ENCODE measurements around the gene F7.

DNA sequence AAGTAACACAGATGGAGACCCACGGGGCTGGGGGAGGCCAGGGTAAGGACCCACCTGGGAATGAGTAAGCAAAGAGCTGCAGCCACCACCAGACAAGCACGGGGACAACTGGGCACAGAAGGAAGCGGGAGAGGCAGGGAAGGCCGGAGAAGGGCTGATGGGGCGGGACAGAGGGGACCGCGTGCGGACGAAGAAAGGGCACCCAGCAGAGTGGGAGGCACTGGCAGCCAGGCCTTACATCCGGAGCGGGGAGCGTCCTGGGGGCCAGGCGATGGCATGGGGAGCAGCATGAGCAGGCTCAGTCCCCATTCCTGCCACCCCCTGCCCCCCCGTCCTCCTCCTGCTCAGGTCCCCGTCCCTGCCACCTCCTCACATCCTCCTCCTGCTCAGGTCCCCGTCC lies 55.8 kb downstream of the F7 start:
- TF ChIP-seq FOXA1 (IDR thresholded peaks at IDR 0.05) (no peak), FOXM1 (IDR thresholded peaks at IDR 0.05; ENCODE audit: borderline replicate concordance) (no peak), FOXK2 (IDR thresholded peaks at IDR 0.05) (no peak), SUZ12 (IDR thresholded peaks at IDR 0.05) (no peak)

All from HEK293T (cell line).